ENCODE results near the gene LSMEM2. TPM values are rescaled to one million over a fixed set of nuclear protein-coding genes. Genes with fewer than 3 reads are reported as not detected.
"Not testable (repeated sequence)": the region's sequence is repeated elsewhere in the genome, so short reads cannot be mapped to it uniquely, and the experiment has no call there.

Gene LSMEM2
- total and polyA plus RNA-seq, 4 donors, result 0.51 to 1.3 TPM; not detected in 2

DNA sequence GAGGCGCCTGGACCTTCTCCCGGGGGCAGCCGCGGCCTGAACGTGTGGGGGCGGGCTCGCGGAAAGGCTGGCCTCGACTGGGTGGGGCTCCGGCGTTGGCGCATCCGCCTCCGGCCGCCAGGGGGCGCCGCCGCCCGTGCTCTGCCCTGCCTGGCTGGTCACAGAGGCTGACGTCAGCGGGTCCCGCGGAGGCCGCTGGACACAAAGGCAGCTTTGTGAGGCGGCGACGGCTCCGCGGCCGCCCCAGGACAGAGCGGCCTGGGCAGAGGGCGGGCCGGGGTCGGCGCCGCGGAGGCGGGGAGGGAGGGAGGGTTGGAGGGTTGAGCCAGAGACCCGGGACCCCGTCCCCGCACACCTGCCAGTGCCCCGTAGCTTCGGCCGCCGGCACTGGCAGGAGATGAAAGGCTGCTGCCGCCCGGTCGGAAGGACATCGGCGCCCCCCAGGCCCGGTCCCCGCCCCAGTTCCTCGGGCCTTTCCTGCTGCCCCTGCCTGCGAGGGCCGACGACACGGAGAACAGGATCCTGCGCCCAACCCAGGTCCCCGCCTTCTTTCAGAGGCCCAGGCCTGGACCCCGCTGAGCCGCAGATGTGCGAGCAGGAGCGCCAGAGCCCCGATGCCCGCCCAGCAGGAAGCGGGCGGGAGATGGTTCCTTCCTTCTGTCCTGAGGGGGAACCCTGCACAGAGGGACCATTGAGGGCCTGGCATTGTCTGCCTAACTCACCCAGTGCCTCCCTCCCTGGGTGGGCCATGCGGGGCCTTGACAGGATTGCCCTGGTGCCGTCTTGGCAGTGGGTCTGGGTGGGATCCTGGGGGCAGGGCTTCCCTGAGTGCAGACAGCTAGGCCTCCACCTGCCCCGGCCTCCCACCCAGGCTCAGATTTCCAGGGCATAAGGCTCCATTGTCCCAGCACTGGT is 18.6 kb upstream of the LSMEM2 start:
- peak overlapping the region; percentile 22 to 57 for H3K4me3 ChIP-seq (ENCODE audit: low read length in 2 of 2)
- DNase-seq (peak; percentile 96 to 98), ATAC-seq (ENCODE audit: low FRiP score) (peak; percentile 93)
- peaks cover 0 to 3% of the 10 kb centered on the region in 2 donors for H3K36me3 ChIP-seq (ENCODE audit: control insufficient read depth in 1 of 2, insufficient read depth in 2 of 2, low read length in 1 of 2)
- 0 to 1% methylated on average over 51 to 70 of the region's 70 CpGs for WGBS, 2 donors
- H3K27ac ChIP-seq (ENCODE audit: low read depth in 1 of 2, low read length in 2 of 2), result peak overlapping the region; percentile 91 to 93
- H3K4me1 ChIP-seq (ENCODE audit: control insufficient read depth in 1 of 2, insufficient read depth in 2 of 2, low read length in 2 of 2), result no peaks in the 10 kb centered on the region
- no peaks in the 10 kb centered on the region for H3K27me3 ChIP-seq (ENCODE audit: control insufficient read depth in 1 of 2, insufficient read depth in 2 of 2, low read length in 1 of 2)
- intact Hi-C loops (cut with DNase I), result no loop called here
- H3K9me3 ChIP-seq (ENCODE audit: control insufficient read depth, low read length), result no peaks in the 10 kb centered on the region

DNA sequence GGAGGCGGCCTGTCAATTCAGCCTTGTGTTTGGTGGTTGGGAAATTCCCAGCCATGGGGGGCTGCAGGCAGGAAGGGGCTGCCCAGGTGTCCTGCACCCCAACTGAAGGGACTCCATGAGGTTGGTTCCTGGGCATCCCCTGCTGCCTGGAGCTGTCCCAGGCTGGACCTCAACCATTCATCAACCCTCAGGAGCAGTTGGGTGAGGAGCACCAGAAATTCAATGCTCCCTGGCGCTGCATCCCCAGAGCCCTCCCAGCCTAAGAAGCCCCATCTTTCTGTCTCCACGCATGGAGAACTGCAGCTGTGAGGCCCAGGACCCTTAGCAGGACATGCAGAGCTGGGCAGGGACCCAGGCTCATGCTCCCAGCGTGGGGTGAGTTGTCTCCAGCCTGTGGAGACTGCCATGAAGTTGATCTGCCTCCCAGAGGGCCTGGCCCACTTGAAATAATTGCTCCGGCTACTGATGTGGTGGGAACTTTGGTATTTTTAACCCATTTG is 17.9 kb upstream of the LSMEM2 start:
- Histone ChIP-seq H3K27ac (ENCODE audit: low read depth in 1 of 2, low read length in 2 of 2) (peak overlapping the region; percentile 91 to 93), H3K9me3 (ENCODE audit: control insufficient read depth, low read length) (no peaks in the 10 kb centered on the region), H3K36me3 (ENCODE audit: control insufficient read depth in 1 of 2, insufficient read depth in 2 of 2, low read length in 1 of 2) (peaks cover 0 to 3% of the 10 kb centered on the region in 2 donors), H3K4me1 (ENCODE audit: control insufficient read depth in 1 of 2, insufficient read depth in 2 of 2, low read length in 2 of 2) (no peaks in the 10 kb centered on the region), H3K27me3 (ENCODE audit: control insufficient read depth in 1 of 2, insufficient read depth in 2 of 2, low read length in 1 of 2) (no peaks in the 10 kb centered on the region), H3K4me3 (ENCODE audit: low read length in 2 of 2) (no peak overlapping the region)
- no peak for ATAC-seq (ENCODE audit: low FRiP score)
- WGBS, 2 donors, result 39 to 40% methylated on average over 5 of the region's 5 CpGs
- intact Hi-C loops (cut with DNase I), result no loop called here
- DNase-seq, result peak in 1 of 2 donors; percentile 52

DNA sequence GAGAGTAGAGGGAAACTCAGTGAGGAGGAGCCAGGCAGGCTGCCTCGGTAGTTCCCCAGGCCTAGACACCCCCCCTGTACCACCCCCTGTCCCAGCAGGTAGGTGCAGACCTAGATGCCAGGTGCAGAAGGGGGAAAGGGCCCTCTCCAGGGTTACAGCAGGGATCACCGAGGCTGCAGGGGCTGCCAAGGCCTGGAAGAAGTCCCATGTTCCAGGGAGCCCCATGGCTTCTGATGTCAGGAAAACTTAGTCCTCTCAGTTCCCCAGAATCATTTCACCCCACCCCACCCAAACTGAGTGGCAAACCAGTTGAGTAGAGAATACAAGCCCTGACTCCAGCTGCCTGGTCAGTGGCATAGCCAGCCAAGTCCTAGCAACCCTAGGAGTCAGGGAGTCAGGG is 17.4 kb upstream of the LSMEM2 start:
- 11 to 18% methylated on average over 2 of the region's 2 CpGs for WGBS, 2 donors
- no peak for DNase-seq
- intact Hi-C loops (cut with DNase I), result no loop called here
- H3K27me3 ChIP-seq (ENCODE audit: control insufficient read depth in 1 of 2, insufficient read depth in 2 of 2, low read length in 1 of 2), result no peaks in the 10 kb centered on the region
- H3K27ac ChIP-seq (ENCODE audit: low read depth in 1 of 2, low read length in 2 of 2), result peak overlapping the region; percentile 14 to 93
- H3K4me3 ChIP-seq (ENCODE audit: low read length in 2 of 2), result no peak overlapping the region
- no peak for ATAC-seq (ENCODE audit: low FRiP score)
- no peaks in the 10 kb centered on the region for H3K9me3 ChIP-seq (ENCODE audit: control insufficient read depth, low read length)
- H3K36me3 ChIP-seq (ENCODE audit: control insufficient read depth in 1 of 2, insufficient read depth in 2 of 2, low read length in 1 of 2), result peaks cover 0 to 3% of the 10 kb centered on the region in 2 donors
- H3K4me1 ChIP-seq (ENCODE audit: control insufficient read depth in 1 of 2, insufficient read depth in 2 of 2, low read length in 2 of 2), result no peaks in the 10 kb centered on the region

- peak in 1 of 2 donors; percentile 43 for DNase-seq
- H3K27ac ChIP-seq (ENCODE audit: low read depth in 1 of 2, low read length in 2 of 2); intact Hi-C loops (cut with DNase I); ATAC-seq (ENCODE audit: low FRiP score); H3K27me3 ChIP-seq (ENCODE audit: control insufficient read depth in 1 of 2, insufficient read depth in 2 of 2, low read length in 1 of 2); H3K4me3 ChIP-seq (ENCODE audit: low read length in 2 of 2); H3K4me1 ChIP-seq (ENCODE audit: control insufficient read depth in 1 of 2, insufficient read depth in 2 of 2, low read length in 2 of 2); H3K36me3 ChIP-seq (ENCODE audit: control insufficient read depth in 1 of 2, insufficient read depth in 2 of 2, low read length in 1 of 2); H3K9me3 ChIP-seq (ENCODE audit: control insufficient read depth, low read length): not testable (repeated sequence)
- WGBS, 2 donors, result 93 to 96% methylated on average over 4 of the region's 4 CpGs
Observed at GRCh38 chr3:50262200-50262599, 16.7 kb upstream of the LSMEM2 start.

DNA sequence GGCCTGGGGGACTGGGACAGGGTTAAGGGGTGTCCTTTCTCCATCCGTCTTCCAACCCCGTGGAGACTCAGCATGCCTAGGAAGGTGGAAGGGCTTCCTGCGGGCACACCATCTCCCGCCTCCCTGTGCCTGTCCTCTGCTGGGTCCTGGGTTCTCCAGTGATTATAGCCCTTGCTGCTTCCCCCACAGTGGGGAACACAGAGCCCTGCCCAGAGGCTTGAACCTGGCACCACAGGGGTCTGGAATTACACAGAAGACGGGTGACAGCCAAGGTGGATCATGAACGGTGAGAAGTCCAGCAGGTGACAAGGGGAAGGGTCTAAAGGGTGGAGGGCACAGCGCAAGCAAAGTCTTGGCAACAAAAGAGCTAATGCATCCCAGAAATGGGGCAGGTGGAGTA is 16.1 kb upstream of the LSMEM2 start:
- peak overlapping the region in 1 of 2 donors; percentile 15 for H3K27ac ChIP-seq (ENCODE audit: low read depth in 1 of 2, low read length in 2 of 2)
- H3K4me3 ChIP-seq (ENCODE audit: low read length in 2 of 2), result no peak overlapping the region
- 80 to 89% methylated on average over 6 to 7 of the region's 7 CpGs for WGBS, 2 donors
- H3K4me1 ChIP-seq (ENCODE audit: control insufficient read depth in 1 of 2, insufficient read depth in 2 of 2, low read length in 2 of 2), result no peaks in the 10 kb centered on the region
- DNase-seq (no peak), ATAC-seq (ENCODE audit: low FRiP score) (no peak)
- H3K9me3 ChIP-seq (ENCODE audit: control insufficient read depth, low read length), result no peaks in the 10 kb centered on the region
- no peaks in the 10 kb centered on the region for H3K27me3 ChIP-seq (ENCODE audit: control insufficient read depth in 1 of 2, insufficient read depth in 2 of 2, low read length in 1 of 2)
- intact Hi-C loops (cut with DNase I), result no loop called here
- H3K36me3 ChIP-seq (ENCODE audit: control insufficient read depth in 1 of 2, insufficient read depth in 2 of 2, low read length in 1 of 2), result no peaks in the 10 kb centered on the region

DNA sequence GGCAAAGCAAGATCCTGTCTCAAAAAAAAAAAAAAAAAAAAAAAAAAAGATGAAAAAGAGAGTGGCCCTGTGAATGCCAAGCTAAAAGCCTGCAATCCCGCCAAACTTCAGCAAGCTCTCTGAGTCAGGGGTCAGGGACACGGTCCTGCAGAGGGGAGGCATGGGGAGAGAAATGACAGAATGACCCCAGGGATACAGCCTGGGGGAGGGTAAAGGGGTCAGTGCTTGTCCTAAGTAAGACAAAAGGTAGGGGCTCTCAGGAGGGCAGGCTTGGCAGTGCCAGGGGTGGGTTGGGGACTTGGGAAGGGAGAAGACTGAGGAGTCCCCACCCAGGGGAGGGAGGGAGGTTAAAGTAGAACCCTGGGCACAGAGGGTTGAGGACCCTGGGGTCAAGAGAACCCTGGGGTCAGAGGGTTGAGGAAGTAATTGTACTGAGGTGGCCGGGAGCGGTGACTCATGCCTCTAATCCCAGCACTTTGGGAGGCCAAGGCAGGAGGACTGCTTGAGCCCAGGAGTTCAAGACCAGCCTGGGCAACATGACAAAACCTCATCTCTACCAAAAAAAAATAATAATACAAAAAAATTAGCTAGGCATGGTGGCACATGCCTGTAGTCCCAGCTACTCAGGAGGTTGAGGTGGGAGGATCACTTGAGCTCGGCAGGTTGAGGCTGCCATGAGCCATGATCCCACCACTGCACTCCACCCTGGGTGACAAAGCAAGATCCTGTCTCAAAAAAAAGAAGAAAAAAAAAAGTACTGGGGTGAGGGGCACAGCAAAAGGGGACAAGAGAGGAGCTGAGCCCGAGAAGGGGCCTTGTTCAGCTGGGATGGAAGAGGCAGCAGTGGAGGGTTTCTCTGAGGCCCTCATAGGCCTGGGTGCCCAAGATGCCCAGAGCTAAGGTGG is 15.2 kb upstream of the LSMEM2 start:
- no peak for ATAC-seq (ENCODE audit: low FRiP score)
- intact Hi-C loops (cut with DNase I), result no loop called here
- H3K9me3 ChIP-seq (ENCODE audit: control insufficient read depth, low read length), result no peaks in the 10 kb centered on the region
- no peaks in the 10 kb centered on the region for H3K4me1 ChIP-seq (ENCODE audit: control insufficient read depth in 1 of 2, insufficient read depth in 2 of 2, low read length in 2 of 2)
- no peak overlapping the region for H3K4me3 ChIP-seq (ENCODE audit: low read length in 2 of 2)
- WGBS, 2 donors, result 38 to 40% methylated on average over 6 of the region's 6 CpGs
- no peaks in the 10 kb centered on the region for H3K36me3 ChIP-seq (ENCODE audit: control insufficient read depth in 1 of 2, insufficient read depth in 2 of 2, low read length in 1 of 2)
- DNase-seq, result peak in 1 of 2 donors; percentile 61
- peak overlapping the region; percentile 1 to 94 for H3K27ac ChIP-seq (ENCODE audit: low read depth in 1 of 2, low read length in 2 of 2)
- H3K27me3 ChIP-seq (ENCODE audit: control insufficient read depth in 1 of 2, insufficient read depth in 2 of 2, low read length in 1 of 2), result no peaks in the 10 kb centered on the region

- H3K27me3 ChIP-seq (ENCODE audit: control insufficient read depth in 1 of 2, insufficient read depth in 2 of 2, low read length in 1 of 2), result no peaks in the 10 kb centered on the region
- WGBS, 2 donors, result 2 to 5% methylated on average over 6 to 7 of the region's 7 CpGs
- peak overlapping the region in 1 of 2 donors; percentile 94 for H3K27ac ChIP-seq (ENCODE audit: low read depth in 1 of 2, low read length in 2 of 2)
- no peaks in the 10 kb centered on the region for H3K4me1 ChIP-seq (ENCODE audit: control insufficient read depth in 1 of 2, insufficient read depth in 2 of 2, low read length in 2 of 2)
- DNase-seq (peak; percentile 92 to 94), ATAC-seq (ENCODE audit: low FRiP score) (peak; percentile 72)
- H3K4me3 ChIP-seq (ENCODE audit: low read length in 2 of 2), result no peak overlapping the region
- H3K36me3 ChIP-seq (ENCODE audit: control insufficient read depth in 1 of 2, insufficient read depth in 2 of 2, low read length in 1 of 2), result no peaks in the 10 kb centered on the region
- no peaks in the 10 kb centered on the region for H3K9me3 ChIP-seq (ENCODE audit: control insufficient read depth, low read length)
- intact Hi-C loops (cut with DNase I), result no loop called here
Observed at GRCh38 chr3:50264383-50264963, 14.4 kb upstream of the LSMEM2 start.

DNA sequence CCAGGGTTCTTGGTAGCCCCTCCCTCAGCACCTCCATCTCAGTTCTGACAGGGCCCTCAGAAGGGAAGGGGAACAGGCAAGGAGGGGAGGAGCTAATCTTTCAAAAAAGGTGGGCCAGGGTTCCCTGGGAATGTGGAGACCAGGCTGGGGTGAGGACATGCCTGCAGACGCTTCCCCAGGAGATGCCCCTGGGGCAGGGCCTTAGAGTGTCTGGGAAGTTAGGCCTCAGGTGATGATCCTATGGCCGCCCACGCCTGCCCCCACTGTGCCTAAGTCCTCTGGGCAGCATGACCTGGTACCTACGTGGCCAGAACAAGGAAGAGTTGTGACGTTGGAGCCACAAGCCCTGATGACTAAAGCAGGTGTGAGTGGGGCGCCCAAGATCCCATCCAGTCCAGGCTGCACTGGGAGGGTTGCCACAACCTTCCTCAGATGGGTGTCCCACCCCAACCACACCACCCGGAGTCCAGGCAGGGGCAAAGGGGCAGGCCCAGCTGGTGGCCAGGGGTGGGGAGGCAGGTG is 13.9 kb upstream of the LSMEM2 start:
- Histone ChIP-seq H3K27me3 (ENCODE audit: control insufficient read depth in 1 of 2, insufficient read depth in 2 of 2, low read length in 1 of 2) (no peaks in the 10 kb centered on the region), H3K36me3 (ENCODE audit: control insufficient read depth in 1 of 2, insufficient read depth in 2 of 2, low read length in 1 of 2) (no peaks in the 10 kb centered on the region), H3K27ac (ENCODE audit: low read depth in 1 of 2, low read length in 2 of 2) (peak overlapping the region; percentile 79 to 87), H3K4me3 (ENCODE audit: low read length in 2 of 2) (no peak overlapping the region), H3K4me1 (ENCODE audit: control insufficient read depth in 1 of 2, insufficient read depth in 2 of 2, low read length in 2 of 2) (no peaks in the 10 kb centered on the region), H3K9me3 (ENCODE audit: control insufficient read depth, low read length) (no peaks in the 10 kb centered on the region)
- peak in 1 of 2 donors; percentile 59 for DNase-seq
- ATAC-seq (ENCODE audit: low FRiP score), result no peak
- intact Hi-C loops (cut with DNase I), result no loop called here
- WGBS, 2 donors, result 36 to 48% methylated on average over 7 of the region's 7 CpGs
